ENCODE measurements around the gene GRAMD1B.

The GRAMD1B gene

GRCh38 chr11:123478352-123478987, 48.4 kb downstream of the GRAMD1B start:
- DNase-seq, result peak; percentile 73

- no peak for DNase-seq
These were observed 49.2 kb downstream of the GRAMD1B start for GRCh38 chr11:123479048-123479837.

- DNase-seq, result no peak
These were observed 50.3 kb downstream of the GRAMD1B start for GRCh38 chr11:123480290-123480815.

- no peak for DNase-seq
These were observed 50.8 kb downstream of the GRAMD1B start for GRCh38 chr11:123480882-123481281.

- DNase-seq, result no peak
These were observed 51.6 kb downstream of the GRAMD1B start for GRCh38 chr11:123481640-123482039.

GRCh38 chr11:123482218-123482617, 52.1 kb downstream of the GRAMD1B start:
- DNase-seq, result no peak

- no peak for DNase-seq
These were observed 53.0 kb downstream of the GRAMD1B start for GRCh38 chr11:123483058-123483457.

- no peak for DNase-seq
These were observed 53.4 kb downstream of the GRAMD1B start for GRCh38 chr11:123483466-123483865.

GRCh38 chr11:123484448-123484847, 54.4 kb downstream of the GRAMD1B start:
- DNase-seq, result no peak

GRCh38 chr11:123487157-123487744, 57.2 kb downstream of the GRAMD1B start:
- DNase-seq, result no peak

GRCh38 chr11:123490527-123490926, 60.5 kb downstream of the GRAMD1B start:
- DNase-seq, result no peak

- no peak for DNase-seq
These were observed 61.2 kb downstream of the GRAMD1B start for GRCh38 chr11:123491241-123491640.

GRCh38 chr11:123493349-123494063, 63.4 kb downstream of the GRAMD1B start:
- DNase-seq, result no peak

- no peak for DNase-seq
These were observed 64.4 kb downstream of the GRAMD1B start for GRCh38 chr11:123494195-123495050.

GRCh38 chr11:123504401-123504800, 74.3 kb downstream of the GRAMD1B start:
- no peak for DNase-seq

GRCh38 chr11:123505546-123506299, 75.7 kb downstream of the GRAMD1B start:
- peak; percentile 45 for DNase-seq

- no peak for DNase-seq
These were observed 77.0 kb downstream of the GRAMD1B start for GRCh38 chr11:123507043-123507442.

- DNase-seq, result peak; percentile 65
These were observed 79.9 kb downstream of the GRAMD1B start for GRCh38 chr11:123509737-123510578.

- no peak for DNase-seq
These were observed 80.5 kb downstream of the GRAMD1B start for GRCh38 chr11:123510579-123510905.

Data from right hindlimb (tissue), 1 donor.